Caco-2 (cell line): Measurements from ENCODE around the gene TMEM255B. TPM values are rescaled to one million over a fixed set of nuclear protein-coding genes. Genes with fewer than 3 reads are reported as not detected.

Source experiments
- BruUV-seq: library from RNA; stranded (reverse); fragments of 400-500 nt; replicated peaks from 2 replicates; lab custom pipeline; 2021; lab: Mats Ljungman, UMichigan
- CTCF ChIA-PET: fragments of 300-600 bp; sonication (Branson Sonifier 250); formaldehyde crosslinking; loops from one replicate; lab custom pipeline; 2022; ENCODE audit warnings: antibody characterized with exemption; lab: Charles Lee
- POLR2A ChIA-PET: fragments of 300-600 bp; sonication (Branson Sonifier 250); formaldehyde crosslinking; loops from one replicate; lab custom pipeline; 2022; ENCODE audit warnings: antibody characterized with exemption; lab: Charles Lee
- DNase-seq, 2 experiments: peaks; one replicate each; pipeline versions ENCODE4 v3.0.0 to v3.0.0-alpha.2; 2020 to 2022
- H3K27me3 ChIP-seq: replicated peaks from 2 replicates; pipeline ENCODE4 v1.6.0; 2011; ENCODE audit warnings: low read length; ENCODE audit not compliant: control insufficient read depth, insufficient read depth
- H3K36me3 ChIP-seq: 2 replicates; pipeline ENCODE4 v1.5.1; 2011; ENCODE audit warnings: low read length; ENCODE audit not compliant: control insufficient read depth, insufficient read depth
- H3K4me1 ChIP-seq: fragments of 250-450 bp; sonication (Bioruptor Pico); 2 replicates; pipeline ENCODE4 v1.5.1; 2020; ENCODE audit warnings: mild to moderate bottlenecking
- H3K4me3 ChIP-seq: 2 replicates; pipeline ENCODE4 v1.5.1; 2011; ENCODE audit warnings: low read depth, mild to moderate bottlenecking, control low read depth, low read length
- H3K9me3 ChIP-seq: fragments of 250-450 bp; sonication (Bioruptor Pico); 2 replicates; pipeline ENCODE4 v1.5.1; 2020; ENCODE audit warnings: mild to moderate bottlenecking, moderate library complexity
- H3K27ac Mint-ChIP-seq: one replicate; pipeline ENCODE4 v1.8.0; 2022; ENCODE audit warnings: mixed read lengths; ENCODE audit not compliant: unreplicated experiment
- H3K27me3 Mint-ChIP-seq: one replicate; pipeline ENCODE4 v1.8.0; 2022; ENCODE audit warnings: mixed read lengths; ENCODE audit not compliant: insufficient read depth, unreplicated experiment
- H3K36me3 Mint-ChIP-seq: one replicate; pipeline ENCODE4 v1.8.0; 2022; ENCODE audit warnings: mild to moderate bottlenecking, mixed read lengths; ENCODE audit not compliant: insufficient read depth, unreplicated experiment
- H3K4me1 Mint-ChIP-seq: one replicate; pipeline ENCODE4 v1.8.0; 2022; ENCODE audit warnings: low read depth, mixed read lengths; ENCODE audit not compliant: unreplicated experiment
- H3K4me3 Mint-ChIP-seq: one replicate; pipeline ENCODE4 v1.8.0; 2022; ENCODE audit warnings: mild to moderate bottlenecking, moderate library complexity, mixed read lengths; ENCODE audit not compliant: unreplicated experiment
- H3K9me3 Mint-ChIP-seq: one replicate; pipeline ENCODE4 v1.8.0; 2022; ENCODE audit warnings: mixed read lengths; ENCODE audit not compliant: unreplicated experiment
- CTCF ChIP-seq, 2 experiments: fragments of 200-600 bp in 1 of 2; IDR thresholded peaks; 1 replicate in 1 of 2; 2 replicates in 1 of 2; pipeline versions ENCODE4 v1.5.1 to v1.8.0; 2011 to 2022; ENCODE audit warnings: antibody characterized with exemption in 1 of 2, control low read depth in 1 of 2, inconsistent platforms in 1 of 2, low read depth in 1 of 2, low read length in 1 of 2, mild to moderate bottlenecking in 1 of 2, moderate library complexity in 1 of 2; ENCODE audit not compliant: insufficient read depth in 1 of 2, severe bottlenecking in 1 of 2, unreplicated experiment in 1 of 2
- intact Hi-C: fragments of 100-400 bp; cut with micrococcal nuclease; formaldehyde crosslinking; loops from one replicate; pipeline ENCODE4 v1.10.0; 2022; ENCODE audit not compliant: unreplicated experiment
- total RNA-seq: library from RNA; stranded (reverse); gene quantifications from 2 replicates; pipeline ENCODE4 v1.2.3, GENCODE V29; 2022

The TMEM255B gene
- total RNA-seq, 1 experiment from 2014 or later, result 0.82 TPM

GRCh38 chr13:113834496-113835200, 75.6 kb downstream of the TMEM255B start:
- Mint-ChIP-seq H3K27me3 (no peaks in the 10 kb centered on the region), H3K9me3 (no peaks in the 10 kb centered on the region), H3K4me1 (peaks cover 13% of the 10 kb centered on the region), H3K36me3 (peaks cover 13% of the 10 kb centered on the region), H3K27ac (no peak overlapping the region), H3K4me3 (no peak overlapping the region)
- intact Hi-C loops, result no loop called here
- DNase-seq, result no peak
- peaks cover 13% of the 10 kb centered on the region for H3K4me1 ChIP-seq
- H3K36me3 ChIP-seq, result no peaks in the 10 kb centered on the region; the same call in 1 of the 2 replicates
- no peaks in the 10 kb centered on the region for H3K9me3 ChIP-seq
- ChIA-PET CTCF (no interaction called here), POLR2A (interaction anchor here (0.5 kb wide), 1 partner anchor 46 kb away, joined by 5 read pairs; no protein-coding TSS in a partner anchor)
- no peak overlapping the region for H3K4me3 ChIP-seq
- BruUV-seq, result no TSS peak
- no peaks in the 10 kb centered on the region for H3K27me3 ChIP-seq
- no peak for TF ChIP-seq CTCF (IDR thresholded peaks at IDR 0.05; ENCODE audit: insufficient read depth in 1 of 2, low read depth in 1 of 2, low read length in 1 of 2, severe bottlenecking in 1 of 2, unreplicated experiment in 1 of 2)

- no peaks in the 10 kb centered on the region for H3K9me3 Mint-ChIP-seq
- intact Hi-C loops, result no loop called here
- Histone ChIP-seq H3K4me3 (no peak overlapping the region), H3K36me3 (no peaks in the 10 kb centered on the region; the same call in 1 of the 2 replicates), H3K4me1 (peaks cover 13% of the 10 kb centered on the region), H3K9me3 (no peaks in the 10 kb centered on the region), H3K27me3 (no peaks in the 10 kb centered on the region)
- peaks cover 13% of the 10 kb centered on the region for H3K36me3 Mint-ChIP-seq
- H3K4me3 Mint-ChIP-seq, result no peak overlapping the region
- no peak for TF ChIP-seq CTCF (IDR thresholded peaks at IDR 0.05; ENCODE audit: insufficient read depth in 1 of 2, low read depth in 1 of 2, low read length in 1 of 2, severe bottlenecking in 1 of 2, unreplicated experiment in 1 of 2)
- BruUV-seq, result no TSS peak
- POLR2A ChIA-PET, result no interaction called here
- H3K27ac Mint-ChIP-seq, result no peak overlapping the region
- H3K4me1 Mint-ChIP-seq, result peaks cover 13% of the 10 kb centered on the region
- CTCF ChIA-PET, result no interaction called here
- no peaks in the 10 kb centered on the region for H3K27me3 Mint-ChIP-seq
- DNase-seq, result no peak
These were observed 76.6 kb downstream of the TMEM255B start for GRCh38 chr13:113835461-113836270.

GRCh38 chr13:113836768-113837559, 77.9 kb downstream of the TMEM255B start:
- Histone ChIP-seq H3K27me3 (no peaks in the 10 kb centered on the region), H3K36me3 (no peaks in the 10 kb centered on the region; the same call in 1 of the 2 replicates), H3K4me3 (no peak overlapping the region), H3K9me3 (no peaks in the 10 kb centered on the region), H3K4me1 (peaks cover 13% of the 10 kb centered on the region)
- Mint-ChIP-seq H3K27me3 (no peaks in the 10 kb centered on the region), H3K4me3 (no peak overlapping the region), H3K27ac (peak overlapping the region; percentile 77), H3K36me3 (peaks cover 13% of the 10 kb centered on the region), H3K4me1 (peaks cover 13% of the 10 kb centered on the region), H3K9me3 (no peaks in the 10 kb centered on the region)
- BruUV-seq, result no TSS peak
- CTCF ChIA-PET, result no interaction called here
- POLR2A ChIA-PET, result no interaction called here
- intact Hi-C loops, result no loop called here
- DNase-seq, result peak in 1 of 2 experiments; percentile 66
- TF ChIP-seq CTCF (IDR thresholded peaks at IDR 0.05; ENCODE audit: insufficient read depth in 1 of 2, low read depth in 1 of 2, low read length in 1 of 2, severe bottlenecking in 1 of 2, unreplicated experiment in 1 of 2), result no peak
